HFFc6 (cell line): ENCODE measurements around the gene TPRG1. TPM values are rescaled to one million over a fixed set of nuclear protein-coding genes. Genes with fewer than 3 reads are reported as not detected.

Experiments used
- DNase-seq: peaks from one replicate; pipeline ENCODE4 v3.0.0-alpha.2; 2018
- H3K27ac Mint-ChIP-seq: 2 replicates; pipeline ENCODE4 v1.8.0; 2020; ENCODE audit warnings: mild to moderate bottlenecking, mixed read lengths
- H3K27me3 Mint-ChIP-seq: 2 replicates; pipeline ENCODE4 v1.8.0; 2021; ENCODE audit warnings: mild to moderate bottlenecking, moderate library complexity, mixed read lengths; ENCODE audit not compliant: insufficient read depth
- H3K36me3 Mint-ChIP-seq: 2 replicates; pipeline ENCODE4 v1.8.0; 2021; ENCODE audit warnings: low read depth, mixed read lengths
- H3K4me1 Mint-ChIP-seq: 2 replicates; pipeline ENCODE4 v1.8.0; 2020; ENCODE audit warnings: low read depth, mixed read lengths
- H3K4me3 Mint-ChIP-seq: 2 replicates; pipeline ENCODE4 v1.8.0; 2020; ENCODE audit warnings: mild to moderate bottlenecking, moderate library complexity, mixed read lengths
- H3K9me3 Mint-ChIP-seq: 2 replicates; pipeline ENCODE4 v1.8.0; 2020; ENCODE audit warnings: mild to moderate bottlenecking, mixed read lengths
- total RNA-seq, 6 experiments: library from RNA; stranded (reverse); fragmentation: NEBNext Ultra II Directional; extraction: Animal tissue kit (Norgen Biotek cat#: 25700); gene quantifications; 2 replicates in 1 of 6; 3 replicates in 5 of 6; pipeline ENCODE4 v1.2.3, GENCODE V29; 2021
- TF ChIP-seq, protein P1 (sequence below): fragments of 200-600 bp; sonication (generic); IDR thresholded peaks from 2 replicates; pipeline ENCODE4 v1.5.0; 2021; ENCODE audit warnings: antibody characterized with exemption, mild to moderate bottlenecking

Gene TPRG1
- total RNA-seq, 6 experiments from 2014 or later: not detected

DNA sequence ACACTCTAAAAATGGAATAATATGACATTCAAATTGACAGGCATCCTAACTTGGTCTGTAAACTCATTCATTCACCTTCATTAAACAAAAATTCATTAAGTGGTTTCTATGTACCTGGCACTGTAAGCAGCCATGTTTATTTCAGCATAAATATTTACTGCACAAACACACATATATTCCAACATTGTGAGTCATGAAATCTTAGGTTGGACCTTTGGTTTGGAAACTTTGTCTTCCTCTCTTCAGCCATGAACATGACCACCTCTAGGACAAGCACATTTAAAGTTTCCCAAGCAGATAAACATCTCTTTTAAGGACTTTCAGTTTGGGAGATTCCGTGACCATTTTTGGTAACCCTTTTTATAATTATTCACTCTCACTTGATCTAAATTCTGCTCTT, 131.8 kb downstream of the TPRG1 start:
- no peak for DNase-seq
- Mint-ChIP-seq H3K27ac (no peak overlapping the region), H3K27me3 (no peaks in the 10 kb centered on the region; the same call in none of the 2 replicates), H3K9me3 (peaks cover 13% of the 10 kb centered on the region; the same call in 1 of the 2 replicates), H3K4me3 (no peak overlapping the region), H3K36me3 (no peaks in the 10 kb centered on the region), H3K4me1 (no peaks in the 10 kb centered on the region)
- TF ChIP-seq, protein P1, sequence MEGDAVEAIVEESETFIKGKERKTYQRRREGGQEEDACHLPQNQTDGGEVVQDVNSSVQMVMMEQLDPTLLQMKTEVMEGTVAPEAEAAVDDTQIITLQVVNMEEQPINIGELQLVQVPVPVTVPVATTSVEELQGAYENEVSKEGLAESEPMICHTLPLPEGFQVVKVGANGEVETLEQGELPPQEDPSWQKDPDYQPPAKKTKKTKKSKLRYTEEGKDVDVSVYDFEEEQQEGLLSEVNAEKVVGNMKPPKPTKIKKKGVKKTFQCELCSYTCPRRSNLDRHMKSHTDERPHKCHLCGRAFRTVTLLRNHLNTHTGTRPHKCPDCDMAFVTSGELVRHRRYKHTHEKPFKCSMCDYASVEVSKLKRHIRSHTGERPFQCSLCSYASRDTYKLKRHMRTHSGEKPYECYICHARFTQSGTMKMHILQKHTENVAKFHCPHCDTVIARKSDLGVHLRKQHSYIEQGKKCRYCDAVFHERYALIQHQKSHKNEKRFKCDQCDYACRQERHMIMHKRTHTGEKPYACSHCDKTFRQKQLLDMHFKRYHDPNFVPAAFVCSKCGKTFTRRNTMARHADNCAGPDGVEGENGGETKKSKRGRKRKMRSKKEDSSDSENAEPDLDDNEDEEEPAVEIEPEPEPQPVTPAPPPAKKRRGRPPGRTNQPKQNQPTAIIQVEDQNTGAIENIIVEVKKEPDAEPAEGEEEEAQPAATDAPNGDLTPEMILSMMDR: no peak

DNA sequence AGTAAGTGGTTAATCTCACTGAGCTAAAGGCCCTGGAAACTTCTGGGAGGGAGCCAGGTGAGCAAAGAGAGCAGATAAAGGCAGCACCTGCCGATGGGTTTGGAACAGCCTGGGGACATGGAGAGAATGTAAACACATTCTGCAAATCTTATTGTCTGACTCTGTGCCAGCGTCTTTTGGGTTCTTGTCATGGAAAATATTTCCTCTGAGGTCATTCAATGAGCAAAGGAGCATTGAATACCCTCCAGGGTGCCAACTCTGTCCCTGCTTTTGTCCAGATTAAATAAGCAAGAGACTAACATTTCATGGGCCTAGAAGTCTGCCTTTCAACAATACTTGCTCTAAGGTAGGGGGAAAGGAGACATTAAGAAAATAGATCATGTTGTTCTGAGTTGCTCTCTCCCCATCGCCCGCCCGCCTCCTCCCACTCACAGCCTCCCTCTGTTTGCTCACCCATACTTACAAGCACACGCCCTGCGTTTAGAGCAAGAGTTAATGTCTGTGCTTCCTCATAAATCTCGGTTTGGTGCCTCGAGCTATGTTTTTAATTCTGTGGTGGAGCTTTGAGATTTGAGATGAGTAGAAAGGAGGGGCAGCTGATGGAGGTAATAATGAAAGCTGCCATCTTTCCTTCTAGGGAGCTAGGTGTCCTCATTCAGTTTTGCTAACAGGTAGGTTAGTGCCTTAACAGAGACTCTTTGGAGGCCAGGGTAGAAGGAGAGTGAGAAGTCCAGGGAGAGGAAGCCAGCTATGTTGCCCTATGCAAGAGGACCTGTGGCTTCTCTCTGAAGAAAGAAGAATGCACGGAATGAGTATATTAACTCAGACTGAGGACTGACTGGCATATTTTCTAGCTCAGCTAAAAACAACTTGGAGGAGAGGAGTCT, 132.9 kb downstream of the TPRG1 start:
- Mint-ChIP-seq H3K4me1 (no peaks in the 10 kb centered on the region), H3K36me3 (no peaks in the 10 kb centered on the region), H3K4me3 (no peak overlapping the region), H3K9me3 (peaks cover 13% of the 10 kb centered on the region; the same call in 1 of the 2 replicates), H3K27ac (no peak overlapping the region), H3K27me3 (no peaks in the 10 kb centered on the region; the same call in none of the 2 replicates)
- TF ChIP-seq, protein P1: no peak
- DNase-seq: no peak

DNA sequence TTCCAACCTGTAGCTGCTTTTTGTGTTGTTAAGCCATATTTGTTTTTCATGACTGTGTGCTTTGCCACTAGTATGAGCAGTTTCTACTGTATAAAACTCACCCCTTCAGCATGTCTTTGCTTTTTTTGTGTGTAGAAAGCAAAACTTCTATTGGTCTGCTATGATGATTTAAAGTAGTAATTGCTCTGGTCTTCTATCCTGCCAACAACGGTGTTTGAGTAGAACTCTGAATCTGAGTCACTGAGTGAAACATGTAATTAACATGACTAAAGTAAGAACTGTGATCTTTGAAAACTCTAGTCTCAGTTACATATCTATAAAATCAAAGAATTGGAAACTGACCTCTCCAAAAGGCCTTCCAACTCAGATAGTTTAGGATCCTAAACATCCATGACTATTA, 133.6 kb downstream of the TPRG1 start:
- Mint-ChIP-seq H3K4me1 (no peaks in the 10 kb centered on the region), H3K27me3 (no peaks in the 10 kb centered on the region; the same call in none of the 2 replicates), H3K27ac (no peak overlapping the region), H3K4me3 (no peak overlapping the region), H3K36me3 (no peaks in the 10 kb centered on the region), H3K9me3 (peaks cover 12% of the 10 kb centered on the region; the same call in 1 of the 2 replicates)
- DNase-seq: no peak
- TF ChIP-seq, protein P1: no peak

DNA sequence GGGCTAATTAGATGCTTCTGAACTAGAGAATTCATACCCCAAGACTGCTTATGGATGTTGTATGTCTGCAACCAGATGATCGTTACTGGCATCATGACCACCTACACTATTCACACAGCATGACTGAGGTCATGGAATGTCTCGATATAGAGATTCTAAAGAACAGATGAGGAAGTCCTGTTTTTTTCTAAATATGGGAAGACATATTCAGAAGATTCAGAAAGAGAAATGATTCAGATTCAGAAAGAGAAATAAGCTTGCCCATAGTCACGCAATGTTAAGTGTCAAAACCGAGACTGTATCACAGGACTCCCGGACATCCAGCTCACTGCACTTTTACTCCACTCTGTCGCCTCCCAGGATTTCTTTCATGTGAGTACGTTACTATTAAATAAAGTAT, 136.2 kb downstream of the TPRG1 start:
- H3K4me1 Mint-ChIP-seq: no peaks in the 10 kb centered on the region
- H3K4me3 Mint-ChIP-seq: no peak overlapping the region
- no peak overlapping the region for H3K27ac Mint-ChIP-seq
- no peaks in the 10 kb centered on the region; the same call in 1 of the 2 replicates for H3K27me3 Mint-ChIP-seq
- H3K36me3 Mint-ChIP-seq: no peaks in the 10 kb centered on the region
- H3K9me3 Mint-ChIP-seq: no peaks in the 10 kb centered on the region; the same call in 1 of the 2 replicates
- TF ChIP-seq, protein P1: no peak
- no peak for DNase-seq

DNA sequence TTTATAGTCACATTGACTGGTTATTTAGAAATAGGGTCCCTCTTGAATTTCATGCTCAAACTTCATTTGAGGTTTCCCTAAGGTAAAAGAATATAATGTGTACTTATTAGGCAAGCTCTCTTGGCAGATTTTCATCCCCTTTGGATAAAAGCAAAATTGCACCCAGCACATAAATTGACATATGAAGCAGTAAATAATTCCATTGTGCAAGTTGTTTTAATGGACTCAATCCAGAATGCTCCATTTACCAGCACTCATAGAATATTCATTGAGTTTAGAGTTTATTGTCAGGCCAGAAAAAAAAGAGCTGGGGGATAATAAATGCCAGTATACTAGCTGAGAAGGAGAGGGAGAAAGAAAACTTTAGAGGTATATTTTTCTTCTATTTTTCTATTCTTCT, 136.8 kb downstream of the TPRG1 start:
- H3K9me3 Mint-ChIP-seq: no peaks in the 10 kb centered on the region; the same call in 1 of the 2 replicates
- H3K27me3 Mint-ChIP-seq: no peaks in the 10 kb centered on the region; the same call in 1 of the 2 replicates
- DNase-seq: no peak

More for the DNA sequence above, 136.8 kb downstream of the TPRG1 start:
- H3K4me1 Mint-ChIP-seq: no peaks in the 10 kb centered on the region
- TF ChIP-seq, protein P1: no peak
- H3K27ac Mint-ChIP-seq: no peak overlapping the region
- no peak overlapping the region for H3K4me3 Mint-ChIP-seq
- no peaks in the 10 kb centered on the region for H3K36me3 Mint-ChIP-seq
